ENCODE data around the gene AP1B1. TPM values are rescaled to one million over a fixed set of nuclear protein-coding genes. Genes with fewer than 3 reads are reported as not detected.
"Not testable (repeated sequence)": the region's sequence is repeated elsewhere in the genome, so short reads cannot be mapped to it uniquely, and the experiment has no call there.

Gene AP1B1
- total RNA-seq, result 10 to 100 TPM; 44.2 to 44.6 TPM
- long read RNA-seq, full-length matches to known transcripts, result 1 of 22 reads
- long read RNA-seq, partial matches to known transcripts, result 13 of 22 reads
- long read RNA-seq, other reads (novel, unspliced or antisense), result 8 of 22 reads

GRCh38 chr22:29387921-29388758, at the start of gene AP1B1:
Gene AP1B1, minus strand, starts transcription at chr22:29388570. Its CDS starts 21,327 bp downstream, at chr22:29367243.
- DNase-seq (peak; percentile 96), ATAC-seq (peak; percentile 98 to 99)
- intact Hi-C loops (cut with DNase I), result no loop called here

DNA sequence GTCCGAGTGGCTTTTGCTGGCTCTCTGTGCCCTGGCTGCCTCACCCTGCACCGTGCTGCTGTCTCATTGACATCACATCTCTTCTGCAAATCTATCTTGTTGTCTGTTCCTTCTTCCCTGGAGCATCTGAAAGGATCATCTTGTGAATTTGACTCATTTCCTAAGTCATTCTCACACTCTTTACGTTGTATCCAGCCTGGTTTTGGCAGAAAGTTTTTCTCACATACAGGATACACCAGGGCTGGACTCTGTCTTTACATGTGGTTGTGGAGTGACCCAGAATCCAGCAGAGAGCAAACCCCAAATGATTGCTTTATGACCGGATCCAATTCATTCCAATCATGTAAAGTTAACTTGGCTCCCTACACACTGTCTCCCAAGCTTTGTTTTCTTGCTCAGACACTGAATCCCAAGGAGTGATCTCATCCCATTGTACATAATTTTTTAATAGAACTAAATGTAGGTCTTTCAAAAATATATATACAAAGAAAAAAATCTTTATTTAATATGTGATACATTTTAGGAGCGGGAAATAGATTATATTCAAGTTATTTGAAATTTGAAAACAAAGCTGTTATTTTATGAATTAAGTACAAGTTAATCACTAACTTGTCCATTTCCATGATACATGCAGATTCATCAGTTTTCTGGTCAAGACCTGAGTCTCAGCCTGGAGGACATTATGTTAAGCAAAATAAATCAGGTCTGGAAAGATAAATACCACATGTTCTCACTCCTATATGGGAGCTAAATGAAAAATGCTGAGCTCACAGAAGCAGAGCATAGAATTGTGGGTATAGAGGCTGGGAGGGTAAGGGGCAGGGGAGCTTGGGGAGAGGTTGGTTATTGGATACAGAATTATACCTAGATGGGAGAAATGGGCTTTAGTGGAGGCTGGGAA, 47.1 kb upstream of the AP1B1 start:
- intact Hi-C loops (cut with DNase I), result no loop called here
- ATAC-seq (no peak), DNase-seq (no peak)

GRCh38 chr22:29434288-29434687, 45.9 kb upstream of the AP1B1 start:
- intact Hi-C loops (cut with DNase I), result no loop called here
- no peak for ATAC-seq
- DNase-seq, result no peak

DNA sequence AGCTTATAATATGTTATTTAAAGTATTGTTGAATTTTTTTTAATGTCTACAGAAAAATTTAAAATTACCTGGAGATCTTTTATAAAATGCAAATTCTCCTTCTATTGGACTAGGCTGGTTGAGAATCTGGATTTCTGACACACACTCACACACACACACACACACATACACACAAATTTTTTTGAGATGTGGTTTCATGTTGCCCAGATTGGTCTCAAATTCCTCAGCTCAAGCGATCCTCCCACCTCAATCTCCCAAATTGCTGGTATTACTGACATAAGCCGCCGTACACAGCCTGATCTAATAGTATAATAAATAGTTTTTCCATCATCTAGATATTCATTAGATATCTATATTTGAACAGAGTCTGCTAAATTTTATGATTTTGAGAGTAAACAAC, 45.5 kb upstream of the AP1B1 start:
- DNase-seq (no peak), ATAC-seq (no peak)
- intact Hi-C loops (cut with DNase I), result no loop called here

GRCh38 chr22:29431986-29432385, 43.6 kb upstream of the AP1B1 start:
- DNase-seq (no peak), ATAC-seq (no peak)
- intact Hi-C loops (cut with DNase I), result no loop called here

DNA sequence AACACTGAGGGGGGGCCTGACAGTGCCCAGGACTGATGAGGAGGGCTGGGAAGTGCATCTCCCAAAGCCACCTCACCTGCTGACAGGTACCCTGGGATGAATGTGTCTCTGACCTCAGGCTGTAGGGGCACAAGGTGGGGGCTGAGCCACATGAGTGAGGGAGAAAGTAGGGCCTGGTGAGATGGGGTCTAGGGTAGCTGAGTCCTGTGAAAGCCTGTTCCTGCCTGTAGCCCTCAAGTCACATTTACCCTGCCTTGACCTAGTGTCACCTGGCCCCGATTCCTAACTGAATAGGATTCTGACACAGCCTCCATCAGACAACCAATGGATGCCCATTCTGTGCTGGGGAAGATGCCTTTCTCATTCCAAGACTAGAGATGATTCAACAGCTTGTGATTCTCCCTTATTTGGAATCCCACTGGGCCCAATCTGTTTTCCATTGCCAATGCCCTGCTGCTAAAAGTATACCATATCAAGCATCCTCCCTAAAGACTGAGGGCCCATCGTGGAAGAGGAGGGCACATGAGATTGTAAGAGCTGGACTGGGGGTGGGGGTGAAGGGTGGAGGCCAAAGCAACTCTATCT, 38.9 kb upstream of the AP1B1 start:
- intact Hi-C loops (cut with DNase I), result no loop called here
- no peak for DNase-seq
- ATAC-seq, result no peak

- no peak for ATAC-seq
- DNase-seq, result no peak
- intact Hi-C loops (cut with DNase I), result no loop called here
These were observed 38.1 kb upstream of the AP1B1 start for GRCh38 chr22:29426476-29426875.

DNA sequence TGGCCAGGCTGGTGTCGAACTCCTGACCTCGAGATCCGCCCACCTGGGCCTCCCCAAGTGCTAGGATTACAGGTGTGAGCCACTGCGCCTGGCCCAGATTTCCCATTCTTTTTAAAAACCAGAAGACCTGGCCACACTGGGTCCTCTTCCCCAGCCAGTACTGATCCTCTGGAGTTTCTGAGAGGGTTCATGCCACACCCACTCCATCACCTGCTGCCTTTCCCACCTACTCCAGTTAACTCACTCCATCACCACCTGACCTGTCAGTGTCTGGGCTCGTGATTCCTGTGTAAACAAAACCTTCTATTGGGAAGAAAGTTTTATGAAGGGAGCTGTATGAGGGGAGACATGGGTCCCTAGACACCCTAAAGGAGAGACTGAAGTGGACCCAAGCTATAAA, 30.3 kb upstream of the AP1B1 start:
- intact Hi-C loops (cut with DNase I); DNase-seq; ATAC-seq: not testable (repeated sequence)

GRCh38 chr22:29414951-29415591, 26.7 kb upstream of the AP1B1 start:
- intact Hi-C loops (cut with DNase I), result not testable (repeated sequence)
- peak; percentile 35 for DNase-seq
- ATAC-seq, result peak; percentile 68 to 70

DNA sequence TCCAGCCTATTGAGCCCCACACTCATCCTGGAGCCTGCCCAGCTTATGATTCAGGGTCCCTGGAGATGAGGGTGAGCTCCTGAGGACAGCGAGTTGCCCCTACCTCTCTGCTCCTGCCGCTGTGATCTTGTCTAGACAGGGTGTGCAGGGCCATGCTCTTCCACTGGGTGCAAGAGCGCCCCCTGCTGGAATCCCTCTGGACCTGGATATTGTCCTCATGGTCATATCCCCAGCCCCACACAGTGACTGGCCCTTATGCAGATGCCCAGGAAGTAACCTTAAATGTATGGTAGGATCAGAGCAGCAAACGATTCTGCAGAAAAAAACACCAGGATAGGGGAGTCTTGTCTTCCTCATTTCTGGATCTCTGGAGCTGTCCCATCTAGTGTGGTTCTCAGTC, 24.4 kb upstream of the AP1B1 start:
- ATAC-seq, result peak in 1 of 2 donors; percentile 72
- intact Hi-C loops (cut with DNase I); DNase-seq: not testable (repeated sequence)

- intact Hi-C loops (cut with DNase I); ATAC-seq: not testable (repeated sequence)
These were observed 23.3 kb upstream of the AP1B1 start for GRCh38 chr22:29411569-29412211.

DNA sequence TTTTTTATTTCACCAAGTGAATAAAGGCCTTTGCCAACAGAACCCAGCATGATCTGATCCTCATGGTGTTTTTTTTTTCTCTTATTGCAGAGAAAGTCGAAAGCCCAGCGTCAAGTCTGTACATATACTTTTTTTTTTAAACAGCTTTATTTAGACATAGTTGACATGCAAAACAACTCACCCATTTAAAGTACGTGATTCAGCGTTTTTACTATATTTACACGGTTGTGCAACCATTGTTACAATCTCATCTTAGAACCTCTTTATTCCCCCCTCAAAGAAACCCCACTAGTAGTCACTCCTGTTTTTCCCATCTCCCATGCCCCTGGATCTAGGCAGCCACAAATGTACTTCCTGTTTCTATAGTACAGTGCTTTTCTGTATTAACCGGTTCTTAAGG, 20.6 kb upstream of the AP1B1 start:
- ATAC-seq, result no peak
- no peak for DNase-seq
- intact Hi-C loops (cut with DNase I), result no loop called here

More at GRCh38 chr22:29411569-29412211, 23.3 kb upstream of the AP1B1 start:
- not testable (repeated sequence) for DNase-seq

- ATAC-seq; DNase-seq; intact Hi-C loops (cut with DNase I): not testable (repeated sequence)
These were observed 13.2 kb upstream of the AP1B1 start for GRCh38 chr22:29401538-29401937.

GRCh38 chr22:29400576-29400975, 12.2 kb upstream of the AP1B1 start:
- intact Hi-C loops (cut with DNase I), result no loop called here
- DNase-seq (no peak), ATAC-seq (no peak)

GRCh38 chr22:29397791-29398190, 9.4 kb upstream of the AP1B1 start:
- ATAC-seq (no peak), DNase-seq (no peak)
- intact Hi-C loops (cut with DNase I), result loop anchor here in 1 of 2 donors (10.0 kb wide), 1 partner anchor 127 kb away; no protein-coding TSS in a partner anchor

DNA sequence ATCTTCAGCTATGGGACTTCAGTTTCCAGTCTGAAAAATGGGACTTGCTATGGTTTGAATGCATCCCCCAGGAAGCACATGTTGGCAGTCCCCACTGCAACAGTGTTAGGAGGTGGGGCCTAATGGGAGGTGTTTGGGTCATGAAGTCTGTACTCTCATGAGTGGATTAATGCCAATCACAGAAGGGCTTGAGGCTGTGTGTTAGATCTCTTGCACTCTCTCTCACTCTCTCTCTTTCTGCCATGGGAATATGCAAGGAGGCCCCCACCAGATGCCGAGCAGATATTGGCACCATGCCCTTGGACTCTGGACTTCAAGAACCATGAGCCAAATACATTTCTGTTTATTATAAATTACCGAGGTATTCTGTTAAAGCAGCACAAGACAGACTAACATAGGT, 7.8 kb upstream of the AP1B1 start:
- ATAC-seq, result no peak
- intact Hi-C loops (cut with DNase I), result loop anchor here in 1 of 2 donors (10.0 kb wide), 1 partner anchor 129 kb away; no protein-coding TSS in a partner anchor
- DNase-seq, result no peak

GRCh38 chr22:29394931-29395581, 6.7 kb upstream of the AP1B1 start:
- ATAC-seq (peak; percentile 89 to 90), DNase-seq (peak; percentile 64)
- intact Hi-C loops (cut with DNase I), result loop anchor here (1.0 to 10.0 kb wide), 2 partner anchors 129 to 130 kb away; no protein-coding TSS in a partner anchor
